Measurements from ENCODE around the gene PPP2R1B. TPM values are rescaled to one million over a fixed set of nuclear protein-coding genes. Genes with fewer than 3 reads are reported as not detected.

PPP2R1B gene
- total and polyA plus RNA-seq, 11 donors = 4.2 to 99.9 (median 7.9) TPM

DNA sequence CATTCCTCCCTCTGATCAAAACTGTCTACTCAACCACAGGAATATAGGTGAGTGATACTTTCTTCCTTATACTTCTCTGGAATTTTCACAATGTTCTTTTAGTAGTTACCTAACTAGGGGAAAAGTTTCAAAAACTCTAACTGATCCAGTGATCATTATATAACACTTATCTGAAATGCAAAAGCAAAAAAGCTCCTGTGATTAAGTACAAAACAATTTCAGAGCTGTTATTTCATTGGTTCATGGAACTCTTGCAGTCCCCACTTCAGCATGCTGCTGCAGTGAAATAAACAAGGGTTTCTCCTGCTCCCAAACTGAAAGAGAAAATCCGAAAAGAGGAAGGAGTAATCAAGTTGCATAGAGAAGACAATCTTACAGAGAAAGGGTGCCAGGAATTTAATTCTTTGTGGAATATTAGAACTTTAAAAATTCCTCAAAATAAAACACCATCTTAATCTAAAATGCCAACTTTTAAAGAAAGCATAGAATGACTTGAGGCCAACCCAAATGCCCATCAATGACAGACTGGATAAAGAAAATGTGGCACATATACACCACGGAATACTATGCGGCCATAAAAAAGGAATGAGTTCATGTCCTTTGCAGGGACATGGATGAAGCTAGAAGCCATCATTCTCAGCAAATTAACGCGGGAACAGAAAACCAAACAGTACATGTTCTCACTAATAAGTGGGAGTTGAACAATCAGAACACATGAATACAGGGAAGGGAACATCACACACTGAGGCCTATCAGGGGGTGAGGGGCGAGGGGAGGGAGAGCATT lies 20.3 kb downstream of the PPP2R1B start:
- WGBS, 4 donors = 91 to 96% (median 93%) methylated on average over 6 of the region's 6 CpGs
- H3K27ac ChIP-seq = peak overlapping the region in 1 of 12 donors; percentile 7
- no peaks in the 10 kb centered on the region for H3K9me3 ChIP-seq
- no peak overlapping the region for H3K4me3 ChIP-seq
- ATAC-seq (no peak), DNase-seq (no peak)
- intact Hi-C loops (cut with DNase I) = no loop called here
- H3K4me1 ChIP-seq = peaks cover 0 to 20% (median 6%) of the 10 kb centered on the region in 12 donors
- H3K27me3 ChIP-seq = no peaks in the 10 kb centered on the region
- no peak for TF ChIP-seq POLR2A (IDR thresholded peaks at IDR 0.05)
- TF ChIP-seq CTCF (IDR thresholded peaks at IDR 0.05) = no peak
- peaks cover 0 to 100% (median 94%) of the 10 kb centered on the region in 9 donors for H3K36me3 ChIP-seq

DNA sequence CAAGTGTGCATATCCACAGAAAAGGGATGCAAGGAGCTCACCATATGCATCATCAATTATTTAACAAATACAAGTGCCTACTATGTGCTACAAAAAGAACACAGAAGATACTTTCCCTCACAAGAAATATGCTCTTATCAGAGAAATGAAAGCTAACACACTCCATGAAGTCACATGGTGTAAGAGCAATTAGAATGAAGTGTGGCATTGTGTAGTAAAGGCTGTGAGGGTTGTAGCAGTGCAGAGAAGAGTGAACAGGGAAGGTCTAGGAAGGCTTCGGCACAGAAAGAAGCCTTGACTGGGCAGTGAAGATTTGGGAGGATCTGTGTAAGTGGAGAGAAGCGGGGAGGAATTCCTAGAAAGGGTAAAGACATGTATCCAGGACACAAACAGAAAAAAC lies 22.5 kb downstream of the PPP2R1B start:
- intact Hi-C loops (cut with DNase I) = no loop called here
- Histone ChIP-seq H3K4me3 (no peak overlapping the region), H3K36me3 (peaks cover 0 to 95% (median 84%) of the 10 kb centered on the region in 9 donors), H3K27ac (no peak overlapping the region), H3K27me3 (no peaks in the 10 kb centered on the region), H3K4me1 (peaks cover 0 to 20% (median 6%) of the 10 kb centered on the region in 12 donors), H3K9me3 (no peaks in the 10 kb centered on the region)
- TF ChIP-seq POLR2A (IDR thresholded peaks at IDR 0.05) (no peak), CTCF (IDR thresholded peaks at IDR 0.05) (no peak)
- WGBS, 4 donors = 92 to 97% (median 93%) methylated on average over 2 of the region's 2 CpGs
- DNase-seq (no peak), ATAC-seq (no peak)

DNA sequence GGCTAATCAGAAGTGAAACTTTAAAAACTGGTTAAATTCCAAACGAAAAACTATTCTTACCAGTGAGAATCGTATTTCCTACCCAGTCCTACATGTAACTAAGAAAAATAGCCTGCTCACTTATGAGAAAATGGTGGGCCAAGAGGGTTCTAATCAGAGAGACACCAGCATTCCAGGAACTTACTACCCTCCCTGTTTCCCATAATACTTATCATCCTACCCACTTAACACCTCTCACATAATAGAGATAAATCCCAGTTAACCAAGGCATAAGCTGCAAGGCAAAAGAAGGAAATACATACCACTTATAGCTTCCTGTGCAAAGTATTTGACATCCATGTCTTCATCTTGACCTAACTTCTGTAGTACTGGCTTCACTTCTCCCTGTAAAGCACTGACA lies 24.4 kb downstream of the PPP2R1B start:
- H3K27me3 ChIP-seq = no peaks in the 10 kb centered on the region
- peaks cover 0 to 79% (median 65%) of the 10 kb centered on the region in 9 donors for H3K36me3 ChIP-seq
- WGBS, 4 donors = 63 to 70% (median 66%) methylated on average over 2 of the region's 2 CpGs
- H3K4me3 ChIP-seq = no peak overlapping the region
- H3K4me1 ChIP-seq = peaks cover 4 to 38% (median 21%) of the 10 kb centered on the region in 12 donors
- no peaks in the 10 kb centered on the region for H3K9me3 ChIP-seq
- no peak for TF ChIP-seq POLR2A (IDR thresholded peaks at IDR 0.05)
- TF ChIP-seq CTCF (IDR thresholded peaks at IDR 0.05) = no peak
- DNase-seq = no peak
- no peak for ATAC-seq
- no peak overlapping the region for H3K27ac ChIP-seq
- intact Hi-C loops (cut with DNase I) = no loop called here

- H3K36me3 ChIP-seq = peaks cover 0 to 58% (median 44%) of the 10 kb centered on the region in 9 donors
- peak overlapping the region in 4 of 12 donors; percentile 1 to 95 (median 54) for H3K27ac ChIP-seq
- intact Hi-C loops (cut with DNase I) = no loop called here
- no peaks in the 10 kb centered on the region for H3K27me3 ChIP-seq
- H3K9me3 ChIP-seq = no peaks in the 10 kb centered on the region
- H3K4me3 ChIP-seq = no peak overlapping the region
- TF ChIP-seq POLR2A (IDR thresholded peaks at IDR 0.05) (no peak), CTCF (IDR thresholded peaks at IDR 0.05) (no peak)
- ATAC-seq (no peak), DNase-seq (no peak)
- H3K4me1 ChIP-seq = peaks cover 0 to 52% (median 41%) of the 10 kb centered on the region in 12 donors
- WGBS, 4 donors = 89 to 94% (median 93%) methylated on average over 2 of the region's 2 CpGs
Observed at GRCh38 chr11:111739299-111739698, 26.9 kb downstream of the PPP2R1B start.
